Breast epithelium (tissue), 3 donors: ENCODE measurements around the gene MYO5B.

Experiments
- CTCF ChIP-seq, 3 donors: fragments of 450-650 bp; IDR thresholded peaks; one replicate each; pipeline ENCODE4 v1.5.1; 2016 to 2017; ENCODE audit warnings: antibody characterized with exemption in 3 of 3, mild to moderate bottlenecking in 3 of 3, moderate library complexity in 3 of 3
- POLR2A ChIP-seq: fragments of 450-650 bp; IDR thresholded peaks from one replicate; pipeline ENCODE4 v1.6.1; 2016; ENCODE audit warnings: antibody characterized with exemption, mild to moderate bottlenecking, moderate library complexity

- no peak for TF ChIP-seq CTCF (IDR thresholded peaks at IDR 0.05)
- TF ChIP-seq POLR2A, result no peak
Observed at GRCh38 chr18:49786019-49786720, 408.8 kb downstream of the MYO5B start.
